ENCODE results near the gene PIM3.

DNA sequence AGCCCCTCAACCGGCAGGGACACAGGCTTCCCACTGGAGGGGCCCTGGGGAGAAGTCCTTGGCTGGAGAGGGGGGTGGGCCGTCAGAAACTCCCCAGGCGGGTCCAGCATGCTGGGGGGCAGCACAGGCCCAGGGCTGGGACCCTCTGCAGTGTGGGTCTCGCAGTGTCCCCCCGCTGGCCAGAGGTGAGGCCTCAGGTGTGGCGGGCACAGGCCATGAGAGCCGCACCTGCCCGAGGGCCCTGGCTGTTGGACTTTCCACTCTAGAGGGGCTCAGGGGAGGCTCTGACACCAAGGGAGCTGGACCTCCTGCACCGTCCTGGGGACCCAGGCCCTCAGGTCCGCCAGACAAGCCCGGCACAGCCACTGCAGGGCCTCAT lies 10.7 kb upstream of the PIM3 start:
- TF ChIP-seq, protein P1, sequence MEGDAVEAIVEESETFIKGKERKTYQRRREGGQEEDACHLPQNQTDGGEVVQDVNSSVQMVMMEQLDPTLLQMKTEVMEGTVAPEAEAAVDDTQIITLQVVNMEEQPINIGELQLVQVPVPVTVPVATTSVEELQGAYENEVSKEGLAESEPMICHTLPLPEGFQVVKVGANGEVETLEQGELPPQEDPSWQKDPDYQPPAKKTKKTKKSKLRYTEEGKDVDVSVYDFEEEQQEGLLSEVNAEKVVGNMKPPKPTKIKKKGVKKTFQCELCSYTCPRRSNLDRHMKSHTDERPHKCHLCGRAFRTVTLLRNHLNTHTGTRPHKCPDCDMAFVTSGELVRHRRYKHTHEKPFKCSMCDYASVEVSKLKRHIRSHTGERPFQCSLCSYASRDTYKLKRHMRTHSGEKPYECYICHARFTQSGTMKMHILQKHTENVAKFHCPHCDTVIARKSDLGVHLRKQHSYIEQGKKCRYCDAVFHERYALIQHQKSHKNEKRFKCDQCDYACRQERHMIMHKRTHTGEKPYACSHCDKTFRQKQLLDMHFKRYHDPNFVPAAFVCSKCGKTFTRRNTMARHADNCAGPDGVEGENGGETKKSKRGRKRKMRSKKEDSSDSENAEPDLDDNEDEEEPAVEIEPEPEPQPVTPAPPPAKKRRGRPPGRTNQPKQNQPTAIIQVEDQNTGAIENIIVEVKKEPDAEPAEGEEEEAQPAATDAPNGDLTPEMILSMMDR (IDR thresholded peaks at IDR 0.05; ENCODE audit: control extremely low read depth in 1 of 3, insufficient read depth in 1 of 3, low read depth in 1 of 3, low read length in 3 of 3) = no peak
- TF ChIP-seq TAF7 (optimal IDR thresholded peaks at IDR 0.05; ENCODE audit: borderline replicate concordance, low read depth, low read length) = no peak
- TF ChIP-seq BRCA1 (IDR thresholded peaks at IDR 0.05; ENCODE audit: low read depth, low read length) = no peak
- TF ChIP-seq POLR2A (IDR thresholded peaks at IDR 0.05; ENCODE audit: control extremely low read depth in 1 of 2, low read depth in 2 of 2, low read length in 2 of 2) = no peak
- TF ChIP-seq RBBP5 (IDR thresholded peaks at IDR 0.05; ENCODE audit: borderline replicate concordance, low read depth, low read length) = no peak

Measured in H1 (cell line).